Activated CD8-positive, alpha-beta memory T cell treated with anti-CD3 and anti-CD28 coated beads for 24 hours (primary cell): ENCODE results near the gene PPP6R2.
"Not testable (repeated sequence)": the region's sequence is repeated elsewhere in the genome, so short reads cannot be mapped to it uniquely, and the experiment has no call there.

ENCODE experiments used
- DNase-seq: peaks from one replicate; pipeline ENCODE4 v3.0.0-alpha.2; 2020

PPP6R2 gene

GRCh38 chr22:50403701-50404101 lies 60.6 kb downstream of the PPP6R2 start:
- no peak for DNase-seq

DNA sequence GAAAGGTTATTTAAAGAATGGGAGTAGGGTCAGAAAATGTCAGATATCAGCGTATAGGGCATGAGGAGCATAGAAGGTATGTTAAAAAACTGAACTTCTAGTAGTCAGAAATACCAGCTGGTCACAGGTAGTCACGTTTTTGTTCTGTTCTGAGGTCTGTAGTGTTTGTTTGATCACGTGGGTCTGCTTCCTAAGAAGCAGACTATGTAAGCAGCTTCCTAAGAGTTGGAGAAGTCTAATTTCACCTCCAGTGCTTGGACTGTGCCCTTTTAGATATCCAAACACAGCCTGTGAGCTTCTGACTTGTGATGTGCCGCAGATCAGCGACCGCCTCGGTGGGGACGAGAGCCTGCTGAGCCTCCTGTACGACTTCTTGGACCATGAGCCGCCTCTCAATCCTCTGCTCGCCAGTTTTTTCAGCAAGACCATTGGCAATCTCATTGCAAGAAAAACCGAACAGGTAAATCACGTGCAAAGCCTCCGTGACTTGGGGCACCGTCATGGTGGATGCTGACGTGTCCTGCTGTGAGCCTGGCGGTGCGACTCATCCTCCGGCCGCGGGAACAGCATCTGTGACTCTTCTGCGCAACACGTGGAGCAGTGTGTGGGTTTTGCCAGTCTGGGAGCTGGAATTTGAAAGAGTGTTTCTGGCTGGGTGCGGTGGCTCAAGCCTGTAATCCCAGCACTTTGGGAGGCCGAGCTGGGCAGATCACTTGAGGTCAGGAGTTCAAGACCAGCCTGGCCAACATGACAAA lies 63.5 kb downstream of the PPP6R2 start:
- no peak for DNase-seq

DNA sequence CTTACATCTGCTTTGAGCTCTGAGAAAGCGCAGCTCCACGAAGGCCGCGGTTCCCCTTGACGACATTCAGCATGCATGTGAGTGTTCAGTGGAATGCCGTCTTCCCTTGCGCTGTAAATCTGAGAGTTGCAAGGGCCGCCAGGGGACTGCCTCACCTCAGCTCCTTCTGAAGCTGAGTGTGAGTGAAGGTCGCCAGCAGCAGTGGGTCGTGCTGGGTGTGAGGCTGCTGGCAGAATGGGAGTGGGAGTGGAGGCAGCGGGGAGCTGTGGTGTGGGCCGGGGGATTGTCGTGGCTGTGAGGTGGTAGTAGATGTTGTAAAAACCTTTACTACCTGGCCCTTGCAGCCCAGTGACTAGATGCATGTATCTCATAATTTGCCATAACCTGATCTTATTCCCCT lies 65.2 kb downstream of the PPP6R2 start:
- DNase-seq = no peak

DNA sequence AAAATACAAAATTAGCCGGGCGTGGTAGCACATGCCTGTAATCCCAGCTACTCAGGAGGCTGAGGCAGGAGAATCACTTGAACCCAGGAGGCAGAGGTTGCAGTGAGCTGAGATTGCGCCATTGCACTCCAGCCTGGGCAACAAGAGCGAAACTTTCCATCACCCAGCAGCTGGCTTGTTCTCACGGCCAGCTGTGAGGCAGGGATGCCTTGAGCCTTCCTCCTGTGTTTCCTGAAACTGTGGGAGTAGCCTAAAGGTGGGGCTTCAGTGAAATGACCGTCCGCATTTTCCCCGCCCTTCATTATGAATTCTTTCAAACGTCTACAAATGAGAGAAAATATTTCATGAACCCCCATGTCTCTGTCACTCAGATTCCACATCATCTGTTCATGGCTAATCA lies 65.8 kb downstream of the PPP6R2 start:
- not testable (repeated sequence) for DNase-seq

DNA sequence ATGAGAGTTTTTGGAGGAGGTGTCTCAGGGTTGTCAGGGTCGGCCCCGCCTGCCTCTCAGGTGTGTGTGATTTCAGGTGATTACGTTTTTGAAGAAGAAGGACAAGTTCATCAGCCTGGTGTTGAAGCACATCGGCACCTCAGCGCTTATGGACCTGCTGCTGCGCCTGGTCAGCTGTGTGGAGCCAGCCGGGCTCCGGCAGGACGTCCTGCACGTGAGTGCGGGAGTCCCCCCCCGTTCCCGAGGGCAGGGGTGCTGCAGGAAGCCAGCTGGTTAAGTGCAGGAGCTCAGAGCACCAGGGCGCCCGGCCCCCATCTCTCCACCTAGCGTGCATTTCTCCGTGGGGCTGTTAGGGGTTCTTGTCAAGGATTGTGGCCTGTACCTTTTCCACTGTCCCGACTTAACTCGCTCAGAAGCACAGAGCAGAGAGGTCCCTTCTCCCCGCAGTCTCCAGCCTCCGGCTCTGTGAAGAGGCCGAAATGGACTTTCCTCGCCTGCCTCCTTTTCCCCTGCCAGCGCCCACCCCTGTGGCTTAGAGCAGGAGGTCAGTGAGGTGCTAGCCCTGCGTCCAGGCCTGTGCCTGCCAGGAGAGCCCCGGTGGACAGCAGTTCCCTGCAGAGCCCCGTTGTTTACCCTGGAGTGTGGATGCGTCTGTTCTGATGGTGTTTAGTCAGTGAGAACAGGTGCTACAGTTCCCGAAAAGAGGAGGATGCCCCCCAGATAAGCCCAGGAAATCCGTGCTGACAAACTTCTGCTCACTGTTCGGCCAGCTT lies 71.5 kb downstream of the PPP6R2 start:
- DNase-seq = no peak

- DNase-seq = no peak
These were observed 72.3 kb downstream of the PPP6R2 start for GRCh38 chr22:50415426-50415825.

DNA sequence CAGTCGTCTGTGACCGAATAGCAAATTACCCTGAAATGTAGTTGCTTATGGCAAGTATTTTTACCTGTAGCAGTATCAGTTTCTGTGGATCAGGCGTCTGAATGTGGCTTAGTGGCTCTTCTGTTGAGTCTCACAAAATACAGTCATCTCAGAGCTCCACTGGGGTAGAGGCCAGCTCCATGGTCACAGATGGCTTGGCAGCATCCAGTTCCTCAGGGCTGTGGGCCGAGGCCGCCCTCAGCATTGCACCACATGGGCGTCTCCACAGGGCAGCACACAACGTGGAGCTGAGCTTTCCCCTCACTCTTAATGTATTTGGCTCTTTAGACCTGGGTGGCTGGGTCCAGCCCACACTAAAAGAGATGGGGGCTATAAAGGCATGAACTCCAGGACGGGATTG lies 73.9 kb downstream of the PPP6R2 start:
- DNase-seq = no peak

- no peak for DNase-seq
These were observed 74.5 kb downstream of the PPP6R2 start for GRCh38 chr22:50417411-50418210.

DNA sequence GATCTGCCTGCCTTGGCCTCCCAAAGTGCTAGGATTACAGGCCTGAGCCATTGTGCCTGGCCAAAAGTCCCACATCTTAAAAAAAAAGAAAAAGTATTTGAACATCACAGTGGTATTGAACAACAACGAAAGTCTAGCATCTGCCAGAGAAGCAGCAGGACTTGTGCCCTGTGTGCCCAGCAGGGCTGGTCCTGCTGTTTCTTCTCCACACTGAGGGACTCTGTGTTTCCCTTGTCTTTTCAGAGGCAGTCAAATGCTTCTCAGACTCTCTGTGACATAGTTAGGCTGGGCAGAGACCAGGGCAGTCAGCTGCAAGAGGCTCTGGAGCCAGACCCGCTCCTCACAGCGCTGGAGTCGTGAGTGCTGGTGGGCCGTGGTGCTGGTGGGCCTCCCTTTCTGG lies 75.5 kb downstream of the PPP6R2 start:
- no peak for DNase-seq

GRCh38 chr22:50419116-50419515 lies 76.0 kb downstream of the PPP6R2 start:
- no peak for DNase-seq

GRCh38 chr22:50420015-50420414 lies 76.9 kb downstream of the PPP6R2 start:
- no peak for DNase-seq

DNA sequence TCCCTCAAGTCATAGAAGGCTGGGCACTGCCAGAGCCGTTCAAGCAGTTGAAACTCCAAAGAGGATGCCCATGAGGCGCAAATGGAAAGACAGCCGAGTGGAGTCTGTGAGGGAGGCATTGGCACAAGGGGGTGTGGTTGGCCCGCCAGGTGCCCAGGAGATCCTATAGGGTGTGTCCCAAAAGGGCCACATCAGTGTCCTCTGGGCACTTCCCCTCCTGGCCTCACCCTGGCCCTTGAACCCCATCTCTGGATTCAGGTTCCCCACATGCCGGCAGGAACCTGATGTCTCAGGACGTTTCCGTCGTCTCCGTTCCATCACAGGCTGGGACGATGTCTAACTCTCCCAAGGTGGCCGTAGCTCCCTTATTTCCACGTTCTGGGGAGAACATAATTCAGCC lies 77.5 kb downstream of the PPP6R2 start:
- no peak for DNase-seq

- no peak for DNase-seq
These were observed 78.9 kb downstream of the PPP6R2 start for GRCh38 chr22:50422046-50422445.

GRCh38 chr22:50422961-50423815 lies 80.1 kb downstream of the PPP6R2 start:
- no peak for DNase-seq

DNA sequence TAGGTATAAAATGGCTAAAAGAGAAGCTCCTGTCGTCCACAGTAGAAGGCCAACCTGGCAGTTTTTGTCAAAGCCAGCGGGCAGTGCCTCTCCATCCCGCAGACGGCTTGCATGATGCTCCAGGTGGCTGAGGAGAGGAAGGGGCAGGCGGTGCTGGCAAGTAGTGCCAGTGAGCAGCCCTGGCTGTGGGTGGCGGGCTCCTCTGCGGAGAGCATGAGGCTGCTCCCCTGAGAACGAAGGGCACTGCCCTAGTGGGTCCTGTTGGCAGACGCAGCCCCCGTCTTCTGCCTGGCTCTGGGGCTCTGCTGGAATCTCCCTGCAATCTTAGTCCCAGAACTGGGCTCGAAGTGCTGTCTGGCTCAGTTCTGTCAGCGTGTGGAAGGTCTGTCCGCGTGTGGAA lies 80.8 kb downstream of the PPP6R2 start:
- DNase-seq = no peak

DNA sequence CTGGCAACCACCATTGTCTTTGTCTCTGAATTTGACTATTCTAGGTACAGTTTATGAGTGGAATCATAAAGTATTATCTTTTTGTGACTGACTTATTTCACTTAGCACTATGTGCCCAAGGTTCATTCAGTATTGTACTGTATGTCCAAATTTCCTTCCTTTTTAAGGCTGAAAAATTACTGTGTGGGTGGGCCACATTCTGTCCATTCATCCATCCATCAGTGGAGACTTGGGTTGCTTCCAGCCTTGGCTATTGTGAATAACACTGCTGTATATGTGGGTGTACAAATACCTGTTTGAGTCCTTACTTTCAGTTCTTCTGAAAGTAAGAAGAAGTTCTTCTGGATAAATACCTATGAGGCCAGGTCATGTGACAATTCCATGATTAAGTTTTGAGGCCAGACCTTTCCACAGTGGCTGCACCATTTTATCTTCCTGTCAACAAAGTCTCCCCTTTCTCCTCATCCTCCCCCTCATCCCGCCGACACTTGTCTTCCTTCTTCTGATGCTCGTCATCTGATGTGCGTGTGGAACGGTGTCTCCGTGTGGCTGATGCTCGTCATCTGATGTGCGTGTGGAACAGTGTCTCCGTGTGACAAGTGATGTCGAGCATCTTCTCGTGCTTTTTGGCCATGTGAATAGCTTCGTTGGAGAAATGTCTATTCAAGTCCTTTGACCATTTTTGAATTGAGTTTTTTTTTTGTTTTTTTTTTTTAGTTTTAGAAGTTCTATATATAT lies 82.2 kb downstream of the PPP6R2 start:
- no peak for DNase-seq

DNA sequence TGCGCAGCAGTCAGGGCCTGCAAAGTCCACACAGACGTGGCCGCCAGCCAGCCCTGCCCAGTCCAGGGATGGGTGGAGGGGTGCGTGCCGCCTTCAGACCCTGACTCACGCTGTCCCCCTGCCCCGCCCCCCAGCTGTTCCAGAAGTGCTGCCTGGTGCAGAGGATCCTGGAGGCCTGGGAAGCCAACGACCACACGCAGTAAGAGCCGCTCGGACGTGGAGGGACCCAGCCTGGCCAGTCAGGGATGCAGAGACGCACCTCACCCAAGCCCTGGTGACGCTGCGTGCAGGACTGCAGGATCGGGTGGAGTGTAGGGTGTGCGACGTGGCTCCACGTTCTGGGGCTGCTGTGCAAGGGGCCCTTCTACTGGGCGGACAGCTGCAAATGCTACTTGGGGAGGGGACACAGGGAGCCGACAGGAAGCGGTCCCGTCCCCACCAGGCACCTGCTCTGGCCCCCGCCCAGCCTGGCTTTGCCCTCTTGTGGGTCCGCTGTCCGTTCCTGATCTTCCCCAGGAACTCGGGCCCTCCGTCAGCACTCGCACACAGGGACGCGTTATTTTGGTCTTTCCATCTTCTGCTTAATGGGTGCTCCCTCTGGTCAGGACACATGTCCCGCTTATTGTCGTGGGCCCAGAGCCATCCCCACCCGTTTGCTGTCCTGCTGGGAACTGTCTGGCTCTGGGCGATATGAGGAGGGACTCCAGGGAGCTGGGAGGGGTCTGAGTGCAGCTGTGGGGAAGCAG lies 89.2 kb downstream of the PPP6R2 start:
- DNase-seq = no peak

GRCh38 chr22:50432877-50433510 lies 89.9 kb downstream of the PPP6R2 start:
- peak; percentile 41 for DNase-seq

DNA sequence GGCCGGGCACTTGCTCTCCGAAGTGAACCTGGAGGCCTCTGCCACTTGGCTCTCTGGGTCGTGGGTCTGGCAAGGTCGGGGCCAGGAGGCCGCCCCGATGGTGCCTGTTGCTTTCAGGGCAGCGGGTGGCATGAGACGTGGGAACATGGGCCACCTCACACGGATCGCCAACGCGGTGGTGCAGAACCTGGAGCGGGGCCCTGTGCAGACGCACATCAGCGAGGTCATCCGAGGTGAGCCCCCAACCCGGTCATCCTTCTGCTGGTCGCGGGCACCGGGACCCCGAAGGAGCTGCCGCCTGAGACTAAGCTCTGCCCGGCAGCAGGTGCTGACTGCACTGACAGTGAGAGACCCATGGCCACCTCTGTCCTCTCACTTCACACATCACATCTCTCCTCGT lies 91.7 kb downstream of the PPP6R2 start:
- DNase-seq = no peak

- DNase-seq = no peak
These were observed 92.3 kb downstream of the PPP6R2 start for GRCh38 chr22:50435291-50436014.
